HG03565 (cell line): ENCODE measurements around the gene ANAPC10.

Experiments used
- ATAC-seq: cut with Tn5 transposase; IDR thresholded peaks from one replicate; pipeline ENCODE4 v1.9.1; 2021; ENCODE audit warnings: mild to moderate bottlenecking, moderate library complexity; ENCODE audit not compliant: unreplicated experiment

Gene ANAPC10

DNA sequence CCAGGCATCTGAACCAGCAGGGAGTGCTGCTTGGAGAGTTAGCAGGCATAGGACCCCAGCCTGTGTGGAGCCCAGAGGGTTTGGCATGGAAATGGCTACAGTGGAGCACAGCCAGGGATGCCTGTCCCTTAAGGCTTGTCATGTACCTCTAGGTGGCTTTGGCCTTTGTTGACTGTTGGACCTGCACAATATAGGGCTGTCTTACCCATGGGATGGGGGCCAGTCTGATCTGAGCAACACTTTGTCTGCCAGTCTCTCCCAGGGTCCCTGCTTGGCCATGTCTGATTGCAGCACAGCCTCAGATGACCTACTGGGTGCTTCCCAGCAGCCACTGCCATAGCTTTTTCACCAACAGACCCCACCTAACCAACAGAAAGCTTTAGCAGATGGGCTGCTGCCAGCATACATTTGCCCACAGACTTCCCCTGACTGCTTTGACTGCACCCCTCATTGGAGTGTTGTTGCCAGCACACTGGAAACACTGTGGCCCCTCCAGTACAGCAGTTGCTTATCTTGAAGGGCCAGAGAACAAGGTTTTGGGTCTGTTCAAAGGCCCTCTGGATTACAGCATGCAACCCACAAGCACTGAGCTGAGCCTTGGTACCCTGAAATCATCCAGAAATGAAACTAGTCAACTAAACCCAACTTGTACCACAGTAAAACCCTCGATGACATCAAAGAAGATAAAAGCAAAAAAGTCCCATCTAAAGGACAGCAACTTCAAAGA, 22.1 kb downstream of the ANAPC10 start:
- ATAC-seq = no peak

DNA sequence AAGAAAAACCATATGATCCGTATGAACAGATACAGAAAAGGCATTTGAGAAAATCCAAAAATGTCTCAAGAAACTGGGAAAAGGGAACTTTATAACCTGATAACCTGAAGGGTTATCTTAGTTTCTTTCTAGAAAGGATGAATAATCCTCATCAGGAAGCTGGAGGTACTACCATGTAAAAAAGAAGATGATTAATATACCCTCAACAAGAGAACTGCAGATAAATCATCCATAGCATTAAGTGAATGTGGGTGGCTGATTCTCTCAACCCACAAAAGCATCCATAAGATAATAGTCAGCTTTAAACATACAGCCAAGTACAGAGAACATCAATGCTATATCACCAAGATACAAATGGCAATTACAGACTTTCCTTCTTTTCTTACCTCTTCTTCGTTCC, 26.4 kb downstream of the ANAPC10 start:
- ATAC-seq = no peak

DNA sequence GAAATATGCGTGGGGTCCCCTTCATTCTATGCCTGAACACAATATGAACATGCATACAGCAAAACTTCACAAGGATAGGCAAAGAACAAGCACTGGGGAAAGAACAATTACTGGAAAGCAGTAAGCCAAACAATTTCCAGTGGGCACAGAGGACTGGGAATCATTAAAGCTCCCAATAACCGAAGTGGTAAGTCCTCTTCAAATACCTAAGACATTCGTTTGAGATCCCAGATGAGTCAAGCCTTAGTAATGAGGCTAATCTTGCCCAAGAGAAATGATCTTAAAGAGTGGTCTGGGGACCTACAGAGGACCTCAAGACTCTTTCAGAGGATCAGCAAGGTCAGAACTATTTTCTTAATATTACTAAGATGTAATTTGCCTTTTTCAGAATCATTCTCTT, 28.6 kb downstream of the ANAPC10 start:
- no peak for ATAC-seq

DNA sequence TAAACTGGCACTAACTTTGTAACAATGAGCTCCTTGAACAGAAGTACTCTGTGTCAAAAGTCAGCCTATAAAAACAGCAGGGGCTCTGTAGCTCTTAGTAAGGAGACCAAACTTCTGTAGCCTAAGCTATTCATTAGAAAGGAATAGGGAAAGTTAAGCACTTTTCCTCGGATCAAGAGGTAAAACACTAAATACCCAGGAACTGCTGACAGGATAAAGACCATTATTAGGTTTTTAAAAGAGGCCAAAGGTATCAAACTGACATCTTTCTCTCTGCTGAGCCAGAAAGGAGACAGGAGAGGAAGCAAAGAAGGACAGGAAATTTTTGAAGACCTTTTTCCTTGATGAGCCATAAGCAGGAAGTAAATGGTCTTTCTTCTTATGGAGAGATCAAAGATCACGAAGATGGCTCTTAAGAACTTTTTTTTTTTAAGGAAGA, 31.9 kb downstream of the ANAPC10 start:
- no peak for ATAC-seq

DNA sequence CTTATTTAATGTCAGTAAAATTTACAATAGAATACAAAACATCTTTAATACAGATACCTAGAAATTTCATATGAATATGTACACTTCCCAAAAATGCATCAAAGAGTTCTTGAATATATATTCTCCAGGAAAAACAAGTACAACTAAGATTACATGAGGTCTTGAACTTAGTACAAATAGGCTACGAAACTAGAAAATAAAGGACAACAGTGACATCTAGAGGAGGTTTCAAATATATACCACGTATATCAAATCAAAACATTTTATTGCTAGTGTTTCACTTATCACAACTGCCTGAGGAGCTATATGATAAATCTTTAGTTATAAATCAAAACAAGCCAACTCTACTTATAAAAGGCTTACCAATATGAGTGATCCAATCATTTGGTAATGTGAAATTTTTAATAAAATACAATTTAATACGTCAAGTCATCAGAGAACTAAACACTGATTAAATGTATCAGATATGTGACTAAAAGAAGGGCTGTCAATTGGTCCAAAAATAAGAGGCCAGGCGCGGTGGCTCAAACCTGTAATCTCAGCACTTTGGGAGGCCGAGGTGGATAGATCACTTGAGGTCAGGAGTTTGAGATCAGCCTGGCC, 36.6 kb downstream of the ANAPC10 start:
- peak; percentile 58 for ATAC-seq

DNA sequence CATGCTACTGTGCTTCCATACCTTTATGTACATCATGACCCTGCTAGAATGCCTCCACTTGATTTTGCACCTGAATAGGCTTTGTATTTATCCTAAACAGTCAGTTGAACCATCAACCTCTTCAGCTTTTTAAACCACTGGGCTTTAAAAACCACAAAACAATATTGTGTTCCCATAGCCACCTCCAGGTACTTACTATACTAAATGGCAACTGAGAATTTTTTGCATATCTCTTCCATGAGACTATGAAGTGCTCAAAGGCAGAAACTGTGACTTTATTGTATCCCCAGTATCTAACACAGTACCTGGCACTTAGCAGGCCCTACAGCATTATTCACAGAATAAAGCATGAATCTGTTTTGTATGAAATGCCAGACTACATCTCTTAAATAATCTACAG, 39.7 kb downstream of the ANAPC10 start:
- no peak for ATAC-seq

DNA sequence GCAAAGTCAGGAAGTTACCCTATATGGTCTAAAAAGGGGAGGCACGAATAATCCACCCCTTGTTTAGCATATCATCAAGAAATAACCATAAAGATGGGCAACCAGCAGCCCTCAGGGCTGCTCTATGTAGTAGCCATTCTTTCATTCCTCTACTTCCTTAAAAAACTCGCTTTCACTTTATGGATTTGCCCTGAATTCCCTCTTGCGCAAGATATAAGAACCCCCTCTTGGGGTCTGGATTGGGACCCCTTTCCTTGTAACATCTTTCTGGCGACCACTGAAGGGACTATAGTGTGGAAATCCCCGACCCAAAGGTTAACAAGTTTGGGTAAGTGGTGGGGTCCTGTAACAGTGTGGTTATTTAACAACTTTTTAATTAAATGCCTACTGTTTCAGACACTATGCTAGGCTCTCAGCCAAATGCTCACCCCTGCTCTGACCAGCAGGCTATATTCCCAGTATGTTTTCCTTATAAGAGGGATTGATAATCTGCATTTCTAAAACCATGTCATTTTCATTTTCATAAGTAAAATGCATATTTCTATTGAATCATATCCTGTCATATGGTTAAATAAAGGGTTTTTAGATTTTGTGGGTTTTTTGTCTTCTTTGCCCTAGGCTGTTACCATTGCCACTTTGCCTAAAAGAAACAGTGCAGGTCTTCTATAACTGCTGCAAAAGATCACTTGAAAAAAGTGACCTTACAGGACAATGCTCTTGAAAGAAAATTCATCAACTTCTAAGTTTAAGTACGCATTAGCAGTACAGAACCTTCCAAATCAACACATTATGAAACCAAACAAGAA, 41.5 kb downstream of the ANAPC10 start:
- ATAC-seq = no peak

DNA sequence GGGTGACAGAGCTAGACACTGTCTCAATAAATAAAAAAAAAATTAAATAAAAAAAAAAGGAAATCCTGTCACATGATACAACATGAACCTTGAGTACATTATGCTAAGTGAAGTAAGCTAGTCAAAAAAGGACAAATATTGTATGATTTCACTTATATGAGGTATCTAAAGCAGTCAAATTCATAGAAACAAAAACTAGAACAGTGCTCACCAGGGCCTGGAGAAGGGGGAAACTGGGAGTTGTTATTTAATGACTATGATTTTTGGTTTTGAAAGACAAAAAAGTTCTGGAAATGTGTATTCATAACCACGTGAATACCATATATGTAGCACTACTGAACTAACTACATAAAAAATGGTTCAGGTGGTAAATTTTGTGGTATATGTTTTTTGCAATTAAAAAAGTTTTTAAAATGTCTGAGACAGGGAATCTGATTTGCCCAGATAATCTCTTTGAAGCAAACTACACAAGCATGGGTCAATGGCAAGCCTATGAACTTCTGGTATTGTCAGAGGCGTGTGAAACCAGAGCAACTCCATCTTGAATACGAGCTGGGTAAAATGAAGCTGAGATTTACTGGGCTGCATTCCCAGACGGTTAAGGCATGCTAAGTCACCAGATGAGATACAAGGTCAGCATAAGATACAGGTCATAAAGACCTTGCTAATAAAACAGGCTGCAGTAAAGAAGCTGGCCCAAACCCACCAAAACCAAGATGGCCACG, 42.3 kb downstream of the ANAPC10 start:
- ATAC-seq = no peak

DNA sequence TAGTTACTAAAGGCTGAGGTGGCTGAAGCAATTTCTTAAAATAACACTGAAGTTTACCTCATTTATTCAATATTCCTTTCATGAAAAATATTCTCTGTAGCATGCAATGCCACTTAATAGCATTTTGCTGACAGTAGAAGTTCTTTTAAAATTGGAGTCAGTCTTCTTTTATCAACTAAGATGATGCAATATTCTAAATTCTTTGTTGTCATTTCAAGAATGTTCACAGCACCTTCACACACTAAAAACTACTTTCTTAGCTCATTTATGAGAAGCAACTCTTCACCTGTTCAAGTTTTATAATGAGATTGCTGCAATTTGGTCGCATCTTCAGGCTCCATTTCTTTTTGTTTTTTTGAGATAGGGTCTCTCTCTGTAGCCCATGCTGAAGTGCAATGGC, 48.8 kb downstream of the ANAPC10 start:
- ATAC-seq = no peak

DNA sequence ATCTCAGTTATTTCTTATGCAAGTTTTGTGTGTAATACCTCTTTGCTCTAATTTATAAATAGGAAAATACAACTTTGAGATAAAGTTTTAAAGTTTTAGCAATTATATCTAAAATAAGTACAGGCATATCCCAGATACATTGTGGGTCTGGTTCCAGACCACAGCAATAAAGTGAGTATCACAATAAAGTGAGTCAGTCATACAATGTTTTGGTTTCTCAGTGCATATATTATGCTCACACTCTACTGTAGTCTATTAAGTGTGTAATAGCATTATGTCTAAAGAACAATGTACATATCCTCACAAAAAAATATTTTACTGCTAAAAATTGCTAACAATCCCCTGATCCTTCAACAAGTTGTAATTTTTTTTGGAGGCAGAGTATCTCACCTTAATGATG, 49.2 kb downstream of the ANAPC10 start:
- ATAC-seq = no peak

DNA sequence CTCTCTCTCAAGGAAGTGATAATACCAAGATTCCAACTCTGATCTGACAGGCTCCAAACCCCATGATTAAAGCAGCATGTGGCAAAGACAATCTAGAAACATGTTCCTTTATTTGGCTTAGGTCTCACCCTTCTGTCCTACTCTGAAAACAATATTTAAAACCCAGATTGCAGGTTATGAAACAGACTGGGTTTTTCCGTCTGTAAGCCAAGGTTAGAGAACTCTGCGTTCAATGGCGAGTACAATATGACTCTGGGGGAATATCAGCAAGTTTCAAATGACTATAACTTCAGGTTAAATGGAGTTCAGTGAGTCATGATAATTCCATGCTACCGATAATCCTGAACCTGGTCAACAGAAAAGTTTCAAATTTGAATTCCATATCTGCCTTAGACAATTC, 50.8 kb downstream of the ANAPC10 start:
- peak; percentile 65 for ATAC-seq

DNA sequence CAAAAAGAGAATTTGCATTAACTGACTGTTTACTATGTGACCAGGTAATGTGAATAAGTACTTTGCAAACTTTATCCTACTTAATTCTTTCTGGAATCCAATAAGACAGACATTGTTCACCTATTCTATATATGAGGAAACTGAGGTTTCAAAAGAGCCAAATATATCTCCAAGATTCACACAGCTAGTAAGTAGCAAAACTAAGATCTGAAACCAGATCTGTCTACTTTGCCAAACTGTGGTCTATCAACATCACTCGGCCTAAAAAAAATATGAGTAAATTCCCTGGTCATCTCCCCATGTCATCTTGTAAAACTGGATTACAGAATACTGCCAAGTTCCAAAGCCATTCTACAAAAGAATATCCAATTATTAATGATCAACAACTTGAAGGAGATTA, 52.8 kb downstream of the ANAPC10 start:
- ATAC-seq = no peak

DNA sequence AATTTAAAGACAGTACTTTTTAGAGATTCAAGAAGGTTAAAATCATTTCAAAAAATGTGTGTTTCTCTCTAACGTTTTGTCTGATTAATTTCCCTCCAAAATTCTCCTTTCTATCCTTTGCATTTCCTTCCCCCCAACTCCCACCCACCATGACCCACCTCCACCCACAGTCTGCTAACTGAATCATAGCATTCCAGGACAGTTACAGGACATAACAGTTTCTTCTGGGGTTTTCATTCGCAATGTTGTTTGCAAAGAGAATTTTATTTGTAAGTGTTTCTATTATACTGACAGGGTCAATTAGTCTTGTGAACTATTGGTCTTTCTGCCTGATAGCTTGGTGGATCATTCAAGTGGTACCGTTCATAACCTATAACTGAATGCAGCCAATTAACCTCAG, 53.7 kb downstream of the ANAPC10 start:
- ATAC-seq = no peak

DNA sequence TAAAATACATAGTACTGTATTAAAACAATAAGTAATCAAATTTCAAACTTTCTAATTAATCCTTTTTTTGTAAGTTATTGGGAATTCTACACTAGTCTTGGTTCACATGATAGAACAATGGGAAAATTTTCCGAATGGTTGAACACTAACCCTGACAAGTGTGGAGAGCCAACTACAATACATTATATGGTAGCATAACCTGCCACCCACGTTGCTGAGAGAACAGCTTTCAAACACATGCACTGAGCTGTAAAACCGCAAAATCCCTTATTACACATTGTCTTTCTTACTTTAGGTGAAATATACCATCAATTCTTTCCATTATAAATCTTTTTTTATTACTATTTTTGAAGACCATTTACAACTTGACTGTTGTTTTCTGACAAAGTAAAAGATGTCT, 54.7 kb downstream of the ANAPC10 start:
- no peak for ATAC-seq

DNA sequence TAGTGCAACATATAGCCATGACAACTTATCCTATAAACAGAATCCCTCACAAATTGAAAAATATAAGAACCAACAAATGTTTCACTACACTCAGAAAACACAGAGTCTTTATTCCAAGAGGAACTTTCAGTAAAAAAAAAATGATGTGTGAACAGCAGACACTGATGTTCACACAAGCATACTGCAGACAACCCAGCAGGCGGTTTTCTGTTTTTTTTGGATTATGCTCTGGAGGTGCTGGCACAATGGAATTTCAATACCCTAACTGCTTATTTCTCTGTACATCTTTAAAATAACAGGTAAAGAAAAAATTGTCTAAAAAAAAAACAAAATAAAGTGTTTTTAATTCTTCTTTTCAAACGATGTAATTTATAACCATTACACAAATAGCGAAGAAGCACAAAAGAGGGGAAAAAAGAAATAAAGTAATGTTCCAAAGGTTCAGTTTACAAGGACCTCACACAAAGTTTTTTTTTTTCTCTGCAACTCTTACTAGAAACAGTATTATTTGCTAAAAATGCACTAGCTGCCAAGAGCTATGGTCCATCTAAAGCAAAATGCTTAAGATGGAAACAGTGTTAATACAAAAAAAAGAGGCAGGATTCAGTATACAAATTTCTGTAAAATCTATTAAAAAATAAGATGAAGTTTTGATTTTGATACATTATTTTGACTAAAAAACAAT, 55.3 kb downstream of the ANAPC10 start:
- ATAC-seq = no peak

DNA sequence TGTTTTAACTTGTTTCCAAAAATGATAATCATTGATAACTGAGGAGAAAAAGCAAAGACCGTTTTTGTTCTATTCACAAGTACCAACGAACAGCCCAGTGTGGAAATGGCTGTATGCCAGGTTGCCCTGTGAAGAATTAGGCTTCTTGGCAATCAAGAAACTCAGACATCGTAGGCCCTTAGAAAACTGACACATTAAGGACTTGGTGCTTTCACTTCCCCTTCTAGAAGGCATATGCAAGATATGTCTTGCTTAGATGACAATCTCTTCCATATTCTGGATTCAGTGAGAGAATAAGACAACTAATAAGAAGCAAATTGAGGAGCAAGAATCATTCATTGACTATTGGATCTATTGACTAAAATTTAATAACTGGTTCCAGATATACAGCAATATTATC, 56.6 kb downstream of the ANAPC10 start:
- ATAC-seq = peak; percentile 96

DNA sequence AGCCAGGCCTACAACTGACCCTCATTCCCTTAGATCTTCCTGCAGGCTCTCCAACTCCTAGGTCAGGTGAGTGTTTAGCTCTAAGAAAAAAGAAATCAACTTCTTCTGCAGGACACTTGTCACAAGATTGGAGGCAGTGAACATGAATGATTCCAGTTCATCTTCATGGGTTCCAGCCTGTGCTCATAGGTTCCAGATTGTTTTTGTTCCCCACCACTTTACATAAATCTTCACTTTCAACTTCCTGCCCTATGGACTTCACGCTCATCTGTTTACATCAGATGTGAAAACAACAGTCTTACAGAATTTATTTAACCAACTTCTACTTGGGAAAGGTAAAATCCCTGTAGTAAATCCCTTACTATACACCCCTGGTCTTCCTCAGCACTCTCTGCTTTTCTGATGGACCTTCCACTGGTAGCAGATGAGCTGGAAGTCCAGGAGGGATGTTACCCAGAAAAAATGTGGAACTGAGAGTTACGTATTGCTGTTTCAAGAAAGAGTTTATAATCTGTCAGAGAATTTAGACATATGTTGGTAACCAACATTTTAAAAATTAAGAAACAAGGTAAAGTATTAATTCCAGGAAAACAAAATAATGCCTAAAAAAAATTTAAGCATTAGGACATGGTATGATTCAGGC, 62.4 kb downstream of the ANAPC10 start:
- ATAC-seq = no peak

DNA sequence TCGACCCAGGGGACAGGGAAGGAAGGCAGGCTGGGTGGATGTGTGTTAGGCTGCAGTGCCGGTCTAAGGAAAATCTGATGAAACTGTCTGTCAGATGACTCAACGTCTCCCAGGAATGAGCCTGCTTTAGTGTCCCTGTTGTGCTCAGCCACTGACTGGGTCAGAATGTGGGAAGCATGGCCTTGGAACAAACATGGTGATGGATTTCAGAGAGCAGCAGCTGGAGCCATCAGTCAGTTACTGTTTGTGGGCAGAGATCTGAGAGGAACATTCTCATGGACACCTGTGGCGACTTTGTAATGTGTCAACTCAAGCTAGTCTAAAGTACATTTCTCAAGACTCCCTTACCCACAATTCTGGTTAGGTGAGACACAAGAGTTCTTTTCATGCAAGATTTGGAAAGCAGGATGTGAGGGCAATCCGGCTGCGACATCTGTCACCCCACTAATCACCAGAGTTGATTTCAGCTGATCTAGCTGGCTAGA, 63.2 kb downstream of the ANAPC10 start:
- ATAC-seq = no peak

DNA sequence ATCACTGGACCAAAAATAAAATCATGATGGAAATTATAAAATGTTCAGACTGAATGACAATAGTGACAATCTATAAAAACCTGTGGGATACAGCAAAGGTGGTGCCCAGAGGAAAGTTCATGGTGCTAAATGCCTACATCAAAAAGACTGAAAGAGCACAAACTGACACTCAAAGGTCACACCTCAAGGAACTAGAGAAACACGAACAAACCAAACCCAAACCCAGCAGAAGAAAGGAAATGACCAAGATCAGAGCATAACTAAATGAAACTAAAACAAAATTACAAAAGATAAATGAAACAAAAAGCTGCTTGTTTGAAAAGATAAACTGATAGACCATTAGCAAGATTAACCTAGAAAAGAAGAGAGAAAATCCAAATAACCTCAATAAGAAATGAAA, 78.7 kb downstream of the ANAPC10 start:
- peak; percentile 59 for ATAC-seq

DNA sequence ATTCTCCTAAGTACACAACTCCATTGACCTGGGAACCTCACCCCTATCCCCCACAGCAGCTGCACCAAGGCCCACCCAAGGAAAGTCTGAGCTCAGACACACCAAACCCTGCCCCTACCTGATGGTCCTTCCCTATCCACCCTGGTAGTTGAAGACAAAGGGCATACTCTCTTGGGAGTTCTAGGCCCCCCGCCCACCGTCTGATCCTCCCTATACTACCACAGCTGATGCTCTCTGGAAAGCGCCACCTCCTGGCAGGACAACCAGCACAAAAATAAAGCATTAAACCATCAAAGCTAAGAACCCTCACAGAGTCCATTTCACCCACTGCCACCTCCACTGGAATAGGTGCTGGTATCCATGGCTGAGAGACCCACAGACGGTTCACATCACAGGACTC, 83.6 kb downstream of the ANAPC10 start:
- ATAC-seq = no peak
